Stomach smooth muscle (tissue), 2 donors: Measurements from ENCODE around the gene PGM1.

Experiments used
- H3K27ac ChIP-seq: one replicate; pipeline ENCODE4 v1.7.0; 2013; ENCODE audit warnings: mild to moderate bottlenecking, low read length, inconsistent platforms
- H3K27me3 ChIP-seq, 2 donors: one replicate each; pipeline ENCODE4 v1.7.0; 2013; ENCODE audit warnings: low read length in 2 of 2; ENCODE audit not compliant: insufficient read depth in 2 of 2, control insufficient read depth in 1 of 2
- H3K36me3 ChIP-seq, 2 donors: one replicate each; pipeline ENCODE4 v1.7.0; 2013; ENCODE audit warnings: low read length in 2 of 2; ENCODE audit not compliant: control insufficient read depth in 2 of 2, insufficient read depth in 2 of 2
- H3K4me1 ChIP-seq: one replicate; pipeline ENCODE4 v1.7.0; 2013; ENCODE audit warnings: low read length; ENCODE audit not compliant: control insufficient read depth, insufficient read depth
- H3K4me3 ChIP-seq, 2 donors: one replicate each; pipeline ENCODE4 v1.7.0; 2013; ENCODE audit warnings: low read length in 2 of 2
- H3K9ac ChIP-seq, 2 donors: one replicate each; pipeline ENCODE4 v1.7.0; 2013; ENCODE audit warnings: low read length in 2 of 2, mild to moderate bottlenecking in 1 of 2
- H3K9me3 ChIP-seq, 2 donors: one replicate each; pipeline ENCODE4 v1.7.0; 2013; ENCODE audit warnings: low read length in 2 of 2; ENCODE audit not compliant: control insufficient read depth in 2 of 2
- donor health status: healthy.
- donor health status: Pancreatic carcinoma.

PGM1 gene

DNA sequence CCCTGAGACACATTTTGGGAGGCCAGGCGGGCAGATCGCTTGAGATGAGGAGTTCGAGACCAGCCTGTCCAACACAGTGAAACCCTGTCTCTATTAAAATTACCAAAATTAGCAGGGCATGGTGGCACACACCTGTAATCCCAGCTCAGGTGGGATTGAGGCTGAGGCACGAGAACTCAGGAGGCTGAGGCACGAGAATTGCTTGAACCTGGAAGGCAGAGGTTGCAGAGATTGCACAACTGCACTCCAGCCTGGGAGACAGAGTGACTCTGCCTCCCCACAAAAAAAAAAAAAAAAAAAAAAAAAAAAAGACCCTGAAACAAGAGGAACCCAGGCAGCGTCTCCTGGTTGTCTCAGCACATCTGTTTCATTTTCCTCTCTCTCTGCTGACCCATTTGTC lies 24.2 kb downstream of the PGM1 start:
- H3K4me1 ChIP-seq: no peaks in the 10 kb centered on the region
- H3K4me3 ChIP-seq: no peak overlapping the region
- H3K27me3 ChIP-seq: no peaks in the 10 kb centered on the region
- H3K9ac ChIP-seq: no peak overlapping the region
- no peaks in the 10 kb centered on the region for H3K36me3 ChIP-seq
- no peaks in the 10 kb centered on the region for H3K9me3 ChIP-seq
- no peak overlapping the region for H3K27ac ChIP-seq

DNA sequence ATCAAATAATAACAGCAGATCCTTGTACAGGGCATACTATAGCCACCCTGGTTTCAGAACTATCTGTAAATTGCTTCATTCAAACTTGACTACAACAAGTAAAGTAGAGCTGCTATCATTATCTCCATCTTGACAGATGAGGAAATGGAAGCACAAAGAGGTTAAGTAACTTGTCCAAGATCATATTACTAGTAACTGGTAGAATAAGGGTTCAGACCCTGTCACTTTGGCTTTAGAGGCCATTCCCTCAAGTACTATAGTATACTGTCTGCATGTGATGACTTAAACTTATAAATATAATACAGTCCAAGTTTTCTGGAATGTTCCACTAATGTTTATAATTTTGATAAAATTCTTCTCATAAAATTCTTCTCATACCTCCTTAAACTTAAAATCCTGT lies 24.8 kb downstream of the PGM1 start:
- Histone ChIP-seq H3K4me3 (no peak overlapping the region), H3K27me3 (no peaks in the 10 kb centered on the region), H3K4me1 (no peaks in the 10 kb centered on the region), H3K9ac (no peak overlapping the region), H3K9me3 (no peaks in the 10 kb centered on the region), H3K27ac (no peak overlapping the region), H3K36me3 (no peaks in the 10 kb centered on the region)

DNA sequence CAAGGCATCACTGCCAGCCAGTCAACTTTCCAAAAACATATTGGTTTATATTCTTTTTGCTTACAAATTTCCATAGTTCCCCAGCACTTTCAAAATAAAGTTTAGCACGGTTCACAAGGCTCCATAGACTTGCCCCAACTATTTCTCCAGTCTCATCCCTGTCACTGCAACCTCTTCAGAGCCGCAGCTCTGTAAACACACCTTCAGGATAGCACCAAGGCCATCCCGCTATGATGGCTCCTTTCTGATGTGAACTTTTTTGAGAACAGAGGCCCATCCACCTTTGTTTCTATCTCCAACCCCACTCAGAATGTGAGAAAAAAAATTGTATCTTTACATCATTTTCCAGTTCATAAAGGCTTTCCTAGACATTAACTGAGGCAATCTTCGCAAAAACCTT lies 26.3 kb downstream of the PGM1 start:
- Histone ChIP-seq H3K4me3 (no peak overlapping the region), H3K36me3 (no peaks in the 10 kb centered on the region), H3K4me1 (no peaks in the 10 kb centered on the region), H3K27ac (no peak overlapping the region), H3K27me3 (no peaks in the 10 kb centered on the region), H3K9me3 (no peaks in the 10 kb centered on the region), H3K9ac (no peak overlapping the region)

DNA sequence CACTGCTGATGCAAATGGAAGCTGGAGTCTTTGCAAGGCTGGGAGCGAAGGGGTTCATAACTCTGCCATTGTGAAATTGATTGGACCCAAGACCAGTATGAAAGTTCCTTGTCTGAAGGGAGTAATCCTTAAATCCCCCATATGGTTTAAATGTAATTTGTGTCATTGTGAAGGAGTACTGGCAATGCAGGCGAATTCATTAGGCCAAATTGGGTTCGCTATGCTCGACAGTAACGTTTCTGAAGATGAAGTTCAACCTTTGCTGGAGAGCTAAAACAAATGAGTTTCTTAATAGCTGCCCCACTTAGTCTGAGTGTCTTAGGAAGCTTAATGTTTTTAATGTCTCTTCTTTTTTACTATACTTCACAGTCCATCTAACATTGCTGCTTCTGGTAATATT lies 27.5 kb downstream of the PGM1 start:
- Histone ChIP-seq H3K27me3 (no peaks in the 10 kb centered on the region), H3K27ac (no peak overlapping the region), H3K4me3 (no peak overlapping the region), H3K9me3 (no peaks in the 10 kb centered on the region), H3K9ac (no peak overlapping the region), H3K4me1 (no peaks in the 10 kb centered on the region), H3K36me3 (no peaks in the 10 kb centered on the region)

DNA sequence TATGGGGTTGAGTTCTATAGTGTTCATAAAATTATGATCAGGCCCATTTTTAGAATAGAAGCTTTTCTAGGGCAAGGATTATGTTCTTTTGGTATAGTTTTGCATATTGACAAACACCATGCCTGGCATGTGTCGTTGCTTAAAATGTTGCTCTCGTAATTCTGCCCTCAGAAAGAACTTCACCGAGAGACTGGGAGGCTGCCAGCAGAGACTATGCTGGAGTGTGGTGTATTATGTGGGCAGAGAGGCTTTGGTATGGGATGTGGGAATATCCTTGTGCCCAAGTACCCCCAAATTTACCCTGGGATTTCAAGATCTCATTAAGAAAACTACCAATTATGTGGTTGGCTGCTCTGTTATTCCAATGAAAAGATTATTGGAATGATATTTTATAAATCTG lies 27.9 kb downstream of the PGM1 start:
- no peaks in the 10 kb centered on the region for H3K9me3 ChIP-seq
- no peaks in the 10 kb centered on the region for H3K4me1 ChIP-seq
- H3K27ac ChIP-seq: no peak overlapping the region
- H3K4me3 ChIP-seq: no peak overlapping the region
- H3K9ac ChIP-seq: no peak overlapping the region
- H3K36me3 ChIP-seq: no peaks in the 10 kb centered on the region
- no peaks in the 10 kb centered on the region for H3K27me3 ChIP-seq

DNA sequence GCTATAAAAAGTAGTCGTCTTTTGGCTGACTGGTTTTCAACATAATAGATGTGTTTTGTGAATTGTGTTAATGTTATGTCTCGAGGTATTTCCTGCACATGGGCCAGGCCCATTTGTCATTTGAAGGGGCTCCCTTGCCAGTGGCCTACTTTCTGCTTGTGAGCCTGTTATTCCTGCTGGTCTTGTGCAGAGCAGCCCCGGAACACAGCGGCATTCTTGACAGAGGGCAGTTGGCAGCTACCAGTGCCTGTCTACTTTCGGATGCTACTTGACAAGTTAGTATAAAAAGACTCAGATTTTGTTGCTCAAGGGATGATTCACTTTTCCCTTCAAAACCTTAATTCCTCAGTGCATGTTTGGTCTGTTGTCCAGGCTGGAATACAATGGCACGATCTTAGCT lies 28.5 kb downstream of the PGM1 start:
- Histone ChIP-seq H3K4me1 (no peaks in the 10 kb centered on the region), H3K4me3 (no peak overlapping the region), H3K27me3 (no peaks in the 10 kb centered on the region), H3K27ac (no peak overlapping the region), H3K36me3 (no peaks in the 10 kb centered on the region), H3K9ac (no peak overlapping the region), H3K9me3 (no peaks in the 10 kb centered on the region)

DNA sequence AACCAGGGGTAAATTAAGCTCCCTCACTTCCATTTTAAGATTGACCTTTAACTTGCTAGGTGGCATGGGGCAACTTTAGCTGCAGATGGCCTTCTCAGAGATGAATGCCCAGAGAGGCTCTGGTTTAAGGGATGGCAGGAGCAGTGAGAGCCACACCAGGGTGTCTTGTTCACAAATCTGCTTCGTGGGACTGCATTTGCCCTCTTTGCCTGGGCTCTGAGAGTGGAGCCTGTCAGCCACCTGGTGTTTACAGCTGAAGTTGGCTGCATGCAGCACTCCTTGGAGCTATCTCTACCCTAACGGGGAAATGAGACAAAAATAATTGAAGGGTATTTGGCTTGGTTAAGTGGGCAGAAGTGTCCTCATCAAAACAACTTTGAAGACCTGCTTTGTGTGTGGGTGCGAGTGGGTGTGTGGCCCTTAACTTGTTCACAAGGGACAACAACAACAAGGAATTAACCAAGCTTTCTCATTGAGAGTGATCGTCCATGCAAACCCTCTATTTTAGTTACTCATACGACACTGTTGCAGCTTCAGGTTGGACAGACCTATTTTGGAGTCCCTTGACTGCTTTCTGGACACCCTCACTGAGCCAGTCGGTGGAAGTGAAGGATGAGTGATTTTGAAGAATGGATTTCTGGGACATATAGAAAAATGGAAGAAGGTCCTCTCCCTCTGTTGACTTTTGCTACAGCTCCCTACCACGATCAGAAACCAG lies 29.8 kb downstream of the PGM1 start:
- Histone ChIP-seq H3K4me1 (no peaks in the 10 kb centered on the region), H3K9ac (no peak overlapping the region), H3K9me3 (no peaks in the 10 kb centered on the region), H3K27me3 (no peaks in the 10 kb centered on the region), H3K4me3 (no peak overlapping the region), H3K27ac (no peak overlapping the region), H3K36me3 (no peaks in the 10 kb centered on the region)

DNA sequence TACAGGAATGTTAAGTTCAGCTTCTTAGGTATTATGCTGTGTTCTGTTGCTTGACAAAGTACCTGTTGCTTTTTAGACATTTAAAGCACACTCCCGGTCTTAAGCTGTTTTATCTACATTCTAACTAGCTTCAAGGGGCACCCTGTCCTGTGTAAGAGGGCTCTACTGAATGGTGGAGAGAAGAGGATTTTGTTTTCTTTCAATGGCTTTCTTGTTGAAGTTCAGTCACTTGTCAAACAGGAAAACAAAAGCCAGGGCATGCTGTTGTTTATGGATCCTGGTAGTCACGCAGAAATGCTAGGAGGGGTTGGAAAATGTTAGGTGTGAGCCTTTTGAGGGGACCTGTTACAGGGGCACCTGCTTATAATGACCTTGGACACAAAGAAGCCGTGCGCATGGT lies 30.7 kb downstream of the PGM1 start:
- Histone ChIP-seq H3K27ac (no peak overlapping the region), H3K9me3 (no peaks in the 10 kb centered on the region), H3K4me3 (no peak overlapping the region), H3K36me3 (no peaks in the 10 kb centered on the region), H3K4me1 (no peaks in the 10 kb centered on the region), H3K9ac (no peak overlapping the region), H3K27me3 (no peaks in the 10 kb centered on the region)

DNA sequence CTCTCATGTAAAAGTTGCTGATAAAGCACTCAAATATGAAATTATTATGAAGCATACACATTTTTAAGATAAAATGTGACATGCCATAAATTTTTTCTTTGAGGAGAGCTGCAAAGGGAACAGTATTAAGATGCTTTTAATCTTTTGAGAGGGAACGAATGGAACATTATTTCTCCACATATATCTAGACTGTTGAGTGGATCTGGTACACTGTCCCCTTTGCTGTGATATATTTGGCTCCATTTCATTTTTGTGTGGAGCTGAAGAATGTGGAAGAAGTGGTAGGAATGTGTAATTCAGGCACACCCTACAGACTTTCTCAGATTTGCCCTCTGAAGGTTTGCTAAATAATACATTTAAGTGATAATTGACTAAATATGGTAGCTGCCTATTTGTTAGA lies 31.7 kb downstream of the PGM1 start:
- peaks cover 2 to 7% of the 10 kb centered on the region in 2 donors for H3K36me3 ChIP-seq
- H3K4me3 ChIP-seq: no peak overlapping the region
- H3K9ac ChIP-seq: no peak overlapping the region
- no peaks in the 10 kb centered on the region for H3K4me1 ChIP-seq
- H3K9me3 ChIP-seq: no peaks in the 10 kb centered on the region
- no peak overlapping the region for H3K27ac ChIP-seq
- no peaks in the 10 kb centered on the region for H3K27me3 ChIP-seq

DNA sequence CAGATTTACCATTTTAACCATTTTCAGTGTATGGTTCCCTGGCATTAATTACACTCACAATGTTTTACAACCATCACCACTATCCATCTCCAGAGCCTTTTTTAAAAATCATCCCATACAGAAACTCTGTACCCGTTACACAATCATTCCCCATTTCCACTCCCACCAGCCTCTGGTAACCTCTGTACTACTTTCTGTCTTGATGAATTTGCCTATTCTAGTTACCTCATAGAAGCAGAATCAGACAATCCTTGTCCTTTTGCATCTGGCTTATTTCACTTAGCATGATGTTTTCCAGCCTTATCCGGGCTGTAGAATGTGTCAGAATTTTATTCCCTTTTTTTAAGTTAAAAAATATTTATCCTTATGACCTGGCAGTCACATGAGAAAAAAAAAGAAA lies 33.0 kb downstream of the PGM1 start:
- Histone ChIP-seq H3K27me3 (no peaks in the 10 kb centered on the region), H3K4me3 (no peak overlapping the region), H3K27ac (no peak overlapping the region), H3K9me3 (no peaks in the 10 kb centered on the region), H3K36me3 (peaks cover 9 to 11% of the 10 kb centered on the region in 2 donors), H3K4me1 (no peaks in the 10 kb centered on the region), H3K9ac (no peak overlapping the region)

DNA sequence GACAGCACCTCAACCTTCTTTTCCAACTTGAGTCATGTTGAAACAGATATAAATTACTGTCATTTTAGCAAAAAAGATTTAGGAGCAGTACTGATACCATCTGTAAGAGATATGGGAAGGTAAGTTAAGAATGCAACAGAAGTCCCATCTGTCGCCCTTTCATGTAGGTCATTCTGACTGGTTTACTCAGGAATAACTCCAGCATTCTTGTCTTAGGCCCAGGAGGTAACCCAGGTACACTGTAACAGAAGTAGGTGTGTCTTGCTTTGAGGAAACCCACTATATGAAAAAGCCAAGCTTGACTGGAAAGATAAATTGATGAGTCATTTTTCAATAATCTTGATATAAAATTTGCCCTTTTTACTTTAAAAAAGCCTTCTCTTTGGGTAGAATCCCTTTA lies 35.4 kb downstream of the PGM1 start:
- H3K4me3 ChIP-seq: no peak overlapping the region
- H3K4me1 ChIP-seq: no peaks in the 10 kb centered on the region
- H3K9ac ChIP-seq: no peak overlapping the region
- H3K36me3 ChIP-seq: peaks cover 18 to 21% of the 10 kb centered on the region in 2 donors
- no peak overlapping the region for H3K27ac ChIP-seq
- no peaks in the 10 kb centered on the region for H3K27me3 ChIP-seq
- H3K9me3 ChIP-seq: no peaks in the 10 kb centered on the region
